Measurements from ENCODE around the gene PCSK4.
A peak's percentile ranks its signal among the peaks of the same experiment; 100 is the strongest.

Gene PCSK4

DNA sequence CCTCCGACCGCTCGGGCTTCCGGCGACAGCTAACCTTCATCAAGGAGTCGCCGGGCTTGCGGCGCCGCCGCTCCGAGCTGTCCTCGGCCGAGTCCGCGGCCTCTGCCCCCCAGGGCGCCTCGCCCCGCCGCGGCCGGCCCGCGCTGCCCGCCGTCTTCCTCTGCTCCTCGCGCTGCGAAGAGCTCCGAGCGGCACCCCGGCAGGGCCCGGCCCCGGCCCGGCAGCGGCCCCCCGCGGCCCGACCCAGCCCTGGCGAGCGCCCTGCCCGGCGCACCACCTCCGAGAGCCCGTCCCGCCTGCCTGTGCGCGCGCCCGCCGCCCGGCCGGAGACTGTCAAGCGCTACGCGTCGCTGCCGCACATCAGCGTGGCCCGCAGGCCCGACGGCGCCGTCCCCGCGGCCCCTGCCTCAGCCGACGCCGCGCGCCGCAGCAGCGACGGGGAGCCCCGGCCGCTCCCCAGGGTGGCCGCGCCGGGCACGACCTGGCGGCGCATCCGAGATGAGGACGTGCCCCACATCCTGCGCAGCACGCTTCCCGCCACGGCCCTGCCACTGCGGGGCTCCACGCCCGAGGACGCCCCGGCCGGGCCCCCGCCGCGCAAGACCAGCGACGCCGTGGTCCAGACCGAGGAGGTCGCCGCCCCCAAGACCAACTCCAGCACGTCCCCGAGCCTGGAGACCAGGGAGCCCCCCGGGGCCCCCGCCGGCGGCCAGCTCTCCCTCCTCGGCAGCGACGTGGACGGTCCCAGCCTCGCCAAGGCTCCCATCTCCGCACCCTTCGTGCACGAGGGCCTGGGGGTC lies 20.7 kb downstream of the PCSK4 start:
- no peak for DNase-seq

DNA sequence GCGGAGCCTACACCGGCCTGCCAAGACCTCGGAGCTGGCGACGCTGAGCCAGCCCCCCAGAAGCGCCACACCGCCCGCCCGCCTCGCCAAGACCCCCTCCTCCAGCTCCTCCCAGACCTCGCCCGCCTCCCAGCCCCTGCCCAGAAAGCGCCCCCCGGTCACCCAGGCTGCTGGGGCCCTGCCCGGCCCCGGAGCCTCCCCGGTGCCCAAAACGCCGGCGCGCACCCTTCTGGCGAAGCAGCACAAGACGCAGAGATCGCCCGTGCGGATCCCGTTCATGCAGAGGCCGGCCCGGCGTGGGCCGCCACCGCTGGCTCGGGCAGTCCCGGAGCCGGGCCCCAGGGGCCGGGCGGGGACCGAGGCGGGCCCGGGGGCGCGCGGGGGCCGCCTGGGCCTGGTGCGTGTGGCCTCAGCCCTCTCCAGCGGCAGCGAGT lies 21.3 kb downstream of the PCSK4 start:
- DNase-seq = no peak

DNA sequence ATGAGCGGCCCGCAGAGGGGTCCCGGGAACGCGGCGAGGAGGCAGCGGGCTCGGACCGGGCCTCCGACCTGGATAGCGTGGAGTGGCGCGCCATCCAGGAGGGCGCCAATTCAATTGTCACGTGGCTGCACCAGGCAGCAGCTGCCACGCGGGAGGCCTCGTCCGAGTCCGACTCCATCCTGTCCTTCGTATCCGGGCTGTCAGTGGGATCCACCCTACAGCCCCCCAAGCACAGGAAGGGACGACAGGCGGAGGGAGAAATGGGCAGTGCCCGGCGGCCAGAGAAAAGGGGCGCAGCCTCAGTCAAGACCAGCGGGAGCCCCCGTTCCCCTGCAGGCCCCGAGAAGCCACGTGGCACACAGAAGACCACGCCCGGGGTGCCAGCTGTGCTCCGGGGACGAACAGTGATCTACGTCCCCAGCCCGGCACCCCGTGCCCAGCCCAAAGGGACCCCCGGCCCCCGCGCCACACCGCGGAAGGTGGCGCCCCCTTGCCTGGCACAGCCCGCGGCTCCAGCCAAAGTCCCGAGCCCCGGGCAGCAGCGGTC lies 21.8 kb downstream of the PCSK4 start:
- no peak for DNase-seq

- DNase-seq = no peak
Observed at GRCh38 chr19:1467490-1468273, 22.5 kb downstream of the PCSK4 start.

DNA sequence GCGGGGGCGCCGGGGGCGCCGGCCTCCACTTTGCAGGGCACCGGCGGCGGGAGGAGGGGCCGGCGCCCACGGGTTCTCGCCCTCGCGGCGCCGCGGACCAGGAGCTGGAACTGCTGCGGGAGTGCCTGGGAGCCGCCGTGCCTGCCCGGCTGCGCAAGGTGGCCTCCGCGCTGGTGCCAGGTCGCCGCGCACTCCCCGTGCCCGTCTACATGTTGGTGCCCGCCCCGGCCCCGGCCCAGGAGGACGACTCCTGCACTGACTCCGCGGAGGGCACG lies 23.0 kb downstream of the PCSK4 start:
- no peak for DNase-seq

DNA sequence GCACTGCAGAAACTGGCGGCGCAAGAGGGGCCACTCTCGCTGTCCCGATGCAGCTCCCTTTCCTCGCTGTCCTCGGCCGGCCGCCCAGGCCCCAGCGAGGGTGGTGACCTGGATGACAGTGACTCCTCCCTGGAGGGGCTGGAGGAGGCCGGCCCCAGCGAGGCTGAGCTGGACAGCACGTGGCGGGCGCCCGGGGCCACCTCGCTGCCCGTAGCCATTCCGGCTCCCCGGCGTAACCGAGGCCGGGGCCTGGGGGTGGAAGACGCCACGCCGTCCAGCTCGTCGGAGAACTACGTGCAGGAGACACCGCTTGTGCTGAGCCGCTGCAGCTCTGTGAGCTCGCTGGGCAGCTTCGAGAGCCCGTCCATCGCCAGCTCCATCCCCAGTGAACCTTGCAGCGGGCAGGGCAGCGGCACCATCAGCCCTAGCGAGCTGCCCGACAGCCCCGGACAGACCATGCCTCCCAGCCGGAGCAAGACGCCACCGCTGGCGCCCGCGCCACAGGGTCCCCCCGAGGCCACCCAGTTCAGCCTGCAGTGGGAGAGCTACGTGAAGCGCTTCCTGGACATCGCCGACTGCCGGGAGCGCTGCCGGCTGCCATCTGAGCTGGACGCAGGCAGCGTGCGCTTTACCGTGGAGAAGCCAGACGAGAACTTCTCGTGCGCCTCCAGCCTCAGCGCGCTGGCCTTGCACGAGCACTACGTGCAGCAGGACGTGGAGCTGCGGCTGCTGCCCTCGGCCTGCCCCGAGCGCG lies 23.5 kb downstream of the PCSK4 start:
- DNase-seq = no peak

DNA sequence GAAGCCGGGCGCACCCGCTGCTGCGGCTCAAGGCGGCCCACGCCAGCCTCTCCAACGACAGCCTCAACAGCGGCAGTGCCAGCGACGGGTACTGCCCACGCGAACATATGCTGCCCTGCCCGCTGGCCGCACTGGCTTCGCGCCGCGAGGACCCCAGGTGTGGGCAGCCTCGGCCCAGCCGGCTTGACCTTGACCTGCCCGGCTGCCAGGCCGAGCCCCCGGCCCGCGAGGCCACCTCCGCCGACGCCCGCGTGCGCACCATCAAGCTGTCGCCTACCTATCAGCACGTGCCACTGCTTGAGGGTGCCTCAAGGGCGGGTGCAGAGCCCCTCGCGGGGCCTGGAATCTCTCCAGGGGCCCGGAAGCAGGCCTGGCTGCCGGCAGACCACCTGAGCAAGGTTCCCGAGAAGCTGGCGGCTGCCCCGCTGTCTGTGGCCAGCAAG lies 24.1 kb downstream of the PCSK4 start:
- DNase-seq = no peak

DNA sequence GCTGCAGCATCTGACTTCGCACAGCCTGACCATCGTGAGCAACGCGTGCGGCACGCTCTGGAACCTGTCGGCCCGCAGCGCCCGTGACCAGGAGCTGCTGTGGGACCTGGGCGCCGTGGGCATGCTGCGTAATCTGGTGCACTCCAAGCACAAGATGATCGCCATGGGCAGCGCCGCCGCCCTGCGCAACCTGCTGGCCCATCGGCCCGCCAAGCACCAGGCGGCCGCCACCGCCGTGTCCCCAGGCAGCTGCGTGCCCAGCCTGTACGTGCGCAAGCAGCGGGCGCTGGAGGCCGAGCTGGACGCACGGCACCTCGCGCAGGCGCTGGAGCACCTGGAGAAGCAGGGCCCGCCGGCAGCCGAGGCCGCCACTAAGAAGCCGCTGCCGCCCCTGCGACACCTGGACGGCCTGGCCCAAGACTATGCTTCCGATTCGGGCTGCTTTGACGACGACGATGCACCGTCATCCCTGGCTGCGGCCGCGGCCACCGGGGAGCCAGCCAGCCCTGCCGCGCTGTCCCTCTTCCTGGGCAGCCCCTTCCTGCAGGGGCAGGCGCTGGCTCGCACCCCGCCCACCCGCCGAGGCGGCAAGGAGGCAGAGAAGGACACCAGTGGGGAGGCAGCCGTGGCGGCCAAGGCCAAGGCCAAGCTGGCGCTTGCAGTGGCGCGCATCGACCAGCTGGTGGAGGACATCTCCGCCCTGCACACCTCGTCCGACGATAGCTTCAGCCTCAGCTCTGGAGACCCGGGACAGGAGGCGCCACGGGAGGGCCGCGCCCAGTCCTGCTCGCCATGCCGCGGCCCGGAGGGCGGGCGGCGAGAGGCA lies 24.7 kb downstream of the PCSK4 start:
- DNase-seq = peak; percentile 85

- no peak for DNase-seq
Observed at GRCh38 chr19:1461862-1462261, 28.3 kb downstream of the PCSK4 start.

DNA sequence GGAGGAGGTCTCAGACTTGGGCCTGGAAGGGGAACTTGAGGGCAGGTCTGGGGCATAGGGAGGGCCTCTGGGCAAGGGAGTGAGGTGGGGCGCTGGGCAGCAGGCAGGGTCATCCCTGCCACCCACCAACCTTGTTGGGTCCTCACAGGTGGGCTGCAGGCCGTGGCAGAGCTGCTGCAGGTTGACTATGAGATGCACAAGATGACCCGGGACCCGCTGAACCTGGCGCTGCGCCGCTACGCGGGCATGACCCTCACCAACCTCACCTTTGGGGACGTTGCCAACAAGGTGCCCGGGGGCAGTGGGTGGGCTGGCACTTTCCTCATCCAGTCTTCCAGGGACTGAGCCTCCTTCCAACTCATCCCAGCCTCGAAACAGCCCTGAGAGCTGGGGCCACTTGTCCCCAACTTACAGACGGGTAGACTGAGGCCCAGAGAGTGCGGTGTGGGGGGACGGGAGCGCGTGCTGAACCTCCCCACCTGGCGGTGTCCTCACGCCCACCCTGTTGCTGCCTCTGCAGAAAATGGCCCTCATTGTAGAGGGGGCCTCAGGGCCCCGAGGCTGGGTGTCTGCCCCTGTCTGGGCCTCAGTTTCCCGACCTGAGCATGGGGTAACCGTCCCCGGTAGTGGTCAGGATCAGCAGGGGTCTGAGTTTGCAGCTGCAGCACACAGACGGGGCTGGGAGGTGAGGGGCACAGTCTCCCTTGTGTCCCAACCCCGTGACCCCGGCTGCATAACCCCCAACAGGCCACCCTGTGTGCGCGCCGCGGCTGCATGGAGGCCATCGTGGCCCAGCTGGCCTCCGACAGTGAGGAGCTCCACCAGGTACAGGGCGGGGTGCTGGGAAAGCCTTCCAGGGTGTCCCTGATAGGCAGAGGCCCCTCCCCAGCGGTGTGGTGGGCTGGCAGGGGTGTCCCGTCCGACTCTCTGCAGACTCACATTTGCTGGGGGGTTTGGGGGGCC lies 29.8 kb downstream of the PCSK4 start:
- no peak for DNase-seq

DNA sequence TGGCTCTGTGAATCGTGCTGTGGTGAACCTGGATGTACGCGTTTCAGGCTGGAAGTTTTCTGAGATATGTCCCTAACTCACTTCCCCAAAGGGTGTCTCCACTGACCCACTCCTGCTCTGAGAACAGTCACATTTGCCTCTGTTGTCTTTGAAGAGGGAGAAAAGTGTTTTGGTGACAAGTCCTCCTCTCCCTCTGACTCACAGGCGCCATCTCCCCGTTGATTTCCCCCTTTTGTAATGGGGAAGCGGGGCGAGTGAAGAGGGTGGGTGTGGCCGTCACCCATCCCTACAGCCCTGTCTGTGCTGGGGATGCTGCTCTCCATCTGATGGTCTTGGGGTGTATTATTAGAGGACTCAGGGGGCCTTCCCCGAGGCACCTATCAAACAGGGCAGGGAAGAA lies 30.7 kb downstream of the PCSK4 start:
- no peak for DNase-seq

GRCh38 chr19:1457892-1458291 lies 32.3 kb downstream of the PCSK4 start:
- DNase-seq = no peak

- no peak for DNase-seq
Observed at GRCh38 chr19:1457031-1457739, 33.0 kb downstream of the PCSK4 start.

DNA sequence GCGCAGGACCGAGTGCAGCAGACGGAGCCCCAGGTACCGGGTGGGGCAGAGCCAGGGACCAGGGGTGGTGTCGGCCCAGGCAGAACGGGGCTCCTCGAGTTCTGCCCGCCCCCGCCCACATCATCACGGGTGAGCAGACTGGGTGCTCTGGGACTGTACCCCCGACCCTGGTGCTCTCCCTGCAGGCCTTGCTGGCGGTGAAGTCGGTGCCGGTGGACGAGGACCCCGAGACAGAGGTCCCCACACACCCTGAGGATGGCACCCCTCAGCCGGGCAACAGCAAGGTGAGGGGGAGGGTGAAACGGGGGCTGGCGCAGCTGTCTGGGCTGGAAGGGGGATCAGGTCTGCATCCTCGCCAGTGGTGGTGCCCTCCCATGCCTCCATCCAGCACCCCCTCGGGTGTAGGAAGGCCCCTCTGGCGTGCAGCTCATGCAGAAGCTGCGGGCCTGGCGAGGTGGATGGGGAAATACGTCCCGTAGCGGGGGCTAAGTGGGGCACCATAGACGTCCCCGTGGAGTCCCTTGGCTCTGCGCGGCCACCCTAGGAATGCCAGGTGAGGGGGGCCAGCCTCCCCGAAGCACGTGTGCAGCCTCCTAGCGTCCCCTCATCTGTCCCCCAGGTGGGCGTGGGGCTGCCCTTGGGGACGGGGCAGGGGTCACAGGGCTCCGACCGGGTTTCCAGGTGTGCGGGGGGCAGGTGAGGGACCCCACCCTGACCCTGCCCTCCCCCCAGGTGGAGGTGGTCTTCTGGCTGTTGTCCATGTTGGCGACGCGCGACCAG lies 33.8 kb downstream of the PCSK4 start:
- DNase-seq = no peak

GRCh38 chr19:1455336-1456120 lies 34.6 kb downstream of the PCSK4 start:
- DNase-seq = peak; percentile 84

DNA sequence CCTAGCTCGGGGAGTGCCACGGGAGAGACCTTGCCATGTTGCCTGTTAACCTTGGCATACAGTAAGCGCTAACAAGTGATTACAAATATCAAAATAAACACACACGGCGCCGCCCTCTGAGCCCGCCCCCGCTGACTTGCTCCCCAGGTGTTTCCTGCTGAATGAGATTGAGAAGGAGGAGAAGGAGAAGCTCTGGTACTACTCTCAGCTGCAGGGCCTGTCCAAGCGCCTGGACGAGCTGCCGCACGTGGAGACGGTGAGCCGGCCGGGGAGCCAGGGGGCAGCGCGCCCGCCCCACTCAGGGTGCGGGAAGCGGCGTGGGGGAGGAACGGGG lies 35.2 kb downstream of the PCSK4 start:
- no peak for DNase-seq

GRCh38 chr19:1453525-1454364 lies 36.4 kb downstream of the PCSK4 start:
- DNase-seq = no peak

Measured in islet precursor cell (in vitro differentiated cells).